ENCODE data around the gene CTSS.

The CTSS gene

DNA sequence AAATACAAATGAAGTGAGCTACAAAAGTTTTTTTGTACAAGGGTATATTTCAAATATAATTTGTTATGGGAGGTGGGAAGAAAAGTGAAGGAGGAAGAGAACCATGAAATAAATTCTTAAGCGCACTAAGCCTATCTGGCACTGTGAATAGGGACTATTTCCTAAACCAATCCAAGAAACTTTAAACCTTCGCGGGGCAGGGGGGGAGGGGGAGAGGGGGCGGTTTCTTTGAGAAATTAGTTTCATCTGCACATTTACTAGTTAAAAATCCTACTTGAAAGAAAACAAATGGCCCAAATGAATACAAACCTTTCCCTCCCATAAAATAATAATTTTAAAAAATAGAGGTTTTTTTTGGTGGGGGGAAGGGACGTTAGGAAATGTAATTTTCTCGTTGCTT lies 69.0 kb downstream of the CTSS start:
- peak; percentile 33 for DNase-seq

- DNase-seq: no peak
These were observed 69.4 kb downstream of the CTSS start for GRCh38 chr1:150696162-150696561.

GRCh38 chr1:150695561-150695960 lies 70.0 kb downstream of the CTSS start:
- no peak for DNase-seq

DNA sequence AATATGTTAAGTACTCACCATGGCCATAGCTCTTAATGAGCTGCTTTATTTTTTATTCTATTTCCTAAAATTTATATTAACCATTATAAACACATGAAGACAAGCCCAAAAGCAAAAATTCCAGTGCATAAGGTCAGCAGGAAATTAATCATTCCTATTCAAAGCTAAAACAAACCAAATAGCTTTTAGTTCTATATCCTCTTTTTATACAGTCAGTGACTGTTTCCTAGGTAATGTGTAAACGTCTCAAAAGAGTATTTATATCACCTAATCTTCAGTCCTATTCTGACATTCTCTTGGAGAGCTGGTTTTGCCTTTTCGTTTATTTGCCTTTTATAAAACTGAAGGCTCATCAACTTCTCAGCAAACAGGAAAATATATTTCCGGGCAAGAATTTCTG lies 72.9 kb downstream of the CTSS start:
- no peak for DNase-seq

- DNase-seq: no peak
These were observed 76.8 kb downstream of the CTSS start for GRCh38 chr1:150688763-150689162.

DNA sequence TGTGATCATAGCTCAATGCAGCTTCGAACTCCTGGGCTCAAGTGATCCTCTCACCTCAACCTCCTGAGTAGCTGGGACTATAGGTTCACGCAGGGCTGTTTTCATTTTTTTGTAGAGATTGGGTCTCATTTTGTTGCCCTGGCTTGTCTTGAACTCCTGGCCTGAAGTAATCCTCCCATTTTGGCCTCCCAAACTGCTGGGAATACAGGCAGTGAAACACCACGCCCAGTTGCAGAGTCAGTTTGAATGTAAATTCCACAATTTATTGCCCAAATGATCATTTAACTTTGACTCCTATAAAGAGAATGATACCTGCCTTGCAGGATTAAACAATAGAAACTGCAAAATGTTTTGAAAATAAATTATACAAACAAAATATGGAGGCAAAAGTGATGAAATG lies 79.3 kb downstream of the CTSS start:
- DNase-seq: no peak

GRCh38 chr1:150683914-150684313 lies 81.7 kb downstream of the CTSS start:
- no peak for DNase-seq

Measured in DMS79 treated with DMSO at 0.1 percent for 48 hours (cell line).